Neural progenitor cell (in vitro differentiated cells): ENCODE measurements around the gene PC.

Source experiments
- CTCF ChIP-seq: fragments of 200-600 bp; sonication (generic); IDR thresholded peaks from 2 replicates; pipeline ENCODE4 v1.5.1; 2017; ENCODE audit warnings: antibody characterized with exemption, mild to moderate bottlenecking
- EZH2 ChIP-seq: fragments of 200-600 bp; sonication (generic); IDR thresholded peaks from 2 replicates; pipeline ENCODE4 v1.6.1; 2017; ENCODE audit warnings: antibody characterized with exemption, mild to moderate bottlenecking, moderate library complexity

- TF ChIP-seq EZH2 = no peak
- no peak for TF ChIP-seq CTCF
Measured at GRCh38 chr11:66962247-66962646, 4.1 kb upstream of the PC start.
